ENCODE measurements around the gene IL11.

IL11 gene

DNA sequence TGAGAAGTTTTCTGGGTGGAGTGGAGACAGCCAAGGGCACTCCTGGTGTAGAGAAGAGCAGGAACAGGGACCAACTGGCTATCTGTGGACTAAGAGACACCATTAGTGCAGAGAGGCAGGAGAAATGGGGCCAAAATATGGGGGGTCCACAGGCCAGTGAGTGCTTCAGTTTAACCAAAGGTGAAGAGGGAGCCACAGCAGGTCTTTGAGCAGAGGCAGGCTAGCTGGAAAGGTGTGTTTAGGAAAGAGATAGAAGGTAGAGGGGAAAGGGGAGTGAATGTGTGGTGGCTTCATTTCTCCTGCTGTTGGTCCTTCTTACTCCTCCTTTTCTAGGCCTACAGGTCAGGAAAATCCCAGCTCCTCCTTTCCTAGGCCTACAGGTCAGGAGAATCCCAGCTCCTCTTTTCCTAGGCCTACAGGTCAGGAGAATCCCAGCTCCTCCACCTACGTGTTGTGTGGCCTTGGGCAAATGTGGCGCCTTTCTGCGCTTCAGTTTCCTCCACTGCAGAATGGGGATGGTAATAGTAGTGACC is 12.3 kb upstream of the IL11 start:
- H3K27me3 ChIP-seq: no peaks in the 10 kb centered on the region
- DNase-seq: no peak
- H3K4me3 ChIP-seq (ENCODE audit: low read depth, low read length): no peak overlapping the region
- H3K9me3 ChIP-seq: no peaks in the 10 kb centered on the region
- TF ChIP-seq, protein P1, sequence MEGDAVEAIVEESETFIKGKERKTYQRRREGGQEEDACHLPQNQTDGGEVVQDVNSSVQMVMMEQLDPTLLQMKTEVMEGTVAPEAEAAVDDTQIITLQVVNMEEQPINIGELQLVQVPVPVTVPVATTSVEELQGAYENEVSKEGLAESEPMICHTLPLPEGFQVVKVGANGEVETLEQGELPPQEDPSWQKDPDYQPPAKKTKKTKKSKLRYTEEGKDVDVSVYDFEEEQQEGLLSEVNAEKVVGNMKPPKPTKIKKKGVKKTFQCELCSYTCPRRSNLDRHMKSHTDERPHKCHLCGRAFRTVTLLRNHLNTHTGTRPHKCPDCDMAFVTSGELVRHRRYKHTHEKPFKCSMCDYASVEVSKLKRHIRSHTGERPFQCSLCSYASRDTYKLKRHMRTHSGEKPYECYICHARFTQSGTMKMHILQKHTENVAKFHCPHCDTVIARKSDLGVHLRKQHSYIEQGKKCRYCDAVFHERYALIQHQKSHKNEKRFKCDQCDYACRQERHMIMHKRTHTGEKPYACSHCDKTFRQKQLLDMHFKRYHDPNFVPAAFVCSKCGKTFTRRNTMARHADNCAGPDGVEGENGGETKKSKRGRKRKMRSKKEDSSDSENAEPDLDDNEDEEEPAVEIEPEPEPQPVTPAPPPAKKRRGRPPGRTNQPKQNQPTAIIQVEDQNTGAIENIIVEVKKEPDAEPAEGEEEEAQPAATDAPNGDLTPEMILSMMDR (IDR thresholded peaks at IDR 0.05; ENCODE audit: low read depth, low read length): no peak
- H3K36me3 ChIP-seq: peaks cover 16% of the 10 kb centered on the region
- H3K4me1 ChIP-seq: peaks cover 10% of the 10 kb centered on the region

DNA sequence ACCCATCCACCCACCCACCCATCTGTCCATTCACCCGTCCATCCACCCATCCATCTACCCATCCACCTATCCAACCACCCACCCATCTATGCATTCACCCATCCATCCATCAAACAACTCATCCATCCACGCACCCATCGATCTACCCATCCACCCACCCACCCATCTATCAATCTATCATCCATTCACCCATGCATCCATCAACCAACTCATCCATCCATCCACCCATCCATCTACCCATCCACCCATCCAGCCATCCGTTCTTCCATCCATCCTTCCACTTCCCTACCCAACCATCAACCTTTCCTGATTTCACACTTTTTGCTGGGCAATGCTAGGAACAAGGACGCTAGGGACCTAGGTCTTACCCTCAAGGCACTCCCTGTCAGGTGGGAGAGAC is 11.8 kb upstream of the IL11 start:
- Histone ChIP-seq H3K4me1 (peaks cover 13% of the 10 kb centered on the region), H3K36me3 (peaks cover 10% of the 10 kb centered on the region), H3K9me3 (no peaks in the 10 kb centered on the region), H3K4me3 (ENCODE audit: low read depth, low read length) (no peak overlapping the region), H3K27me3 (no peaks in the 10 kb centered on the region)
- no peak for DNase-seq
- TF ChIP-seq, protein P1 (IDR thresholded peaks at IDR 0.05; ENCODE audit: low read depth, low read length): no peak

DNA sequence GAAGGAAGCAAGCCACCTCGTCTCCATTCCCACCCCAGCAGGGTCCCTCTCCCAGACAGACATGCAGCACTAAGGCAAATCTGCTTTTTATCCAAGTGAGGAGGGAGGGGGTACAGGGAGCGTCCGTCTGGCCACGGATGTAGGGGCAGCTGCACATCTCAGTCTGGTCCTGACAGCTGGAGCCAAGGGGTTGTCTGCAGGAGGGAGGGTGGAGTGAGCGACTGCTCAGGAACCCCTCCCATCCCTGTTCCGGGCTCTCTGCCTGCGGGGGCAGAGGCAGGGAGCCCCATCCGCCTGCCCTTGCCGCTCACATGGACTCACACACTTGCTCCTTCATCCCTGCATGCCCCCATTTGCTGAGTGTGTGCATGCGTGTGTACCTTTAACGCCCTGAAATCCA is 8.9 kb upstream of the IL11 start:
- DNase-seq: no peak
- no peaks in the 10 kb centered on the region for H3K36me3 ChIP-seq
- no peaks in the 10 kb centered on the region for H3K27me3 ChIP-seq
- TF ChIP-seq, protein P1 (IDR thresholded peaks at IDR 0.05; ENCODE audit: low read depth, low read length): no peak
- H3K4me3 ChIP-seq (ENCODE audit: low read depth, low read length): no peak overlapping the region
- no peaks in the 10 kb centered on the region for H3K9me3 ChIP-seq
- peaks cover 10% of the 10 kb centered on the region for H3K4me1 ChIP-seq

DNA sequence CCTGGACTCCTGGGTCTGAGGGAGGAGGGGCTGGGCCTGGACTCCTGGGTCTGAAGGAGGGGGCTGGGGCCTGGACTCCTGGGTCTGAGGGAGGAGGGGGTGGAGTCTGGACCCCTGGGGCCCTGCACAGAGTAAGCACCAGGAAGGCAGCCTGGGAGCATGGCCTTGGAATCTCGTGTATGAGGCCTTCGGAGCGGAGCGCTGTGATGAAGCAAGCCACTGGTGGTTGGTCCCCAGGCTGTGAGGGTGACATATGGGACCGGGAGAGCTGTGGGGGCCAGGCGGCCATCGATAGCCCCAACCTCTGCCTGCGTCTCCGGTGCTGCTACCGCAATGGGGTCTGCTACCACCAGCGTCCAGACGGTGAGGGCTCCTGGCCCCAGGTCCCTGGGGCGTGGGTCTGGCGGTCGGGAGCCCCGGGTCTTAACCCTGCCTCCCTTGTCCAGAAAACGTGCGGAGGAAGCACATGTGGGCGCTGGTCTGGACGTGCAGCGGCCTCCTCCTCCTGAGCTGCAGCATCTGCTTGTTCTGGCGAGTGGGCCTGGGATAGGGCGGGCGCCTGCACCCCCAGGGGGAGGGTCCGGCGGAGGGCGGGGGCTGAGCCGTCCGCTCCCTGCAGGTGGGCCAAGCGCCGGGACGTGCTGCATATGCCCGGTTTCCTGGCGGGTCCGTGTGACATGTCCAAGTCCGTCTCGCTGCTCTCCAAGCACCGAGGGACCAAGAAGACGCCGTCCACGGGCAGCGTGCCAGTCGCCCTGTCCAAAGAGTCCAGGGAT is 7.3 kb upstream of the IL11 start:
- Histone ChIP-seq H3K36me3 (no peaks in the 10 kb centered on the region), H3K4me3 (ENCODE audit: low read depth, low read length) (peak overlapping the region; percentile 14), H3K27me3 (no peaks in the 10 kb centered on the region), H3K9me3 (no peaks in the 10 kb centered on the region), H3K4me1 (peaks cover 13% of the 10 kb centered on the region)
- no peak for DNase-seq
- TF ChIP-seq, protein P1 (IDR thresholded peaks at IDR 0.05; ENCODE audit: low read depth, low read length): no peak

DNA sequence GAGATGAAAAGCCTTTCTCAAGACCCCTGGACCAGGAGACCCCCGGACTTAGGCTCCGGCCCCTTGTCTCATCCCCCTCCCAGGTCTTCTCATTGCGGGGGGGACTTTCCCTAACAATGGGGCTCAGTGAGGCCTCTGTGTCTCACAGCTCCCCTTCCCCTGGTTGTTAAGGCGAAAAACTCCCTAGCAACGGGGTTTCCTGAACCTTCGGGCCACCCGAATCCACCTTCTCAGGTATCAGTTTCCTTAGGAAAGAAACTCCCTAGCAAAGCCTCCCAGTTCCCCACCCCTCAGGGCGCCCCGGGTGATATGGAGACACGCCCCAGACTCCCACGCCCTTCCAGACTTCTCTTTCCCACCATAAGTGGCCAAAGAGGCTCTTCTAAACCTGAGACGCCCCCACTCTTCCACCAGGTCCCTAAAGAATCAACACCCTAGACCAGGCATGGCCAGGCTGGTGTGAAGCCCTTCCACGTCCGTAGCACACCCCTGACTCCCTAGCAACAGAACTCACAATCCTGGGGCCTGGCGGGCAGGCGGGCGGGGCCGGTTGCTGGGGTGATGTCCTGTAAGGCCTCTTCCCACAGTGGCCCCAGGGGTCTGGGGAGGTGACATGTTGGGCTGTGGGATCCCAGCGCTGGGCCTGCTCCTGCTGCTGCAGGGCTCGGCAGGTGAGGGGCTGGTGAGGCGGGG is 6.1 kb upstream of the IL11 start, which contains the start of gene TMEM190:
TMEM190 (plus strand) TSS at position 586 of the 693 bp plus-strand sequence; CDS start at position 614, 28 bp downstream.
- Histone ChIP-seq H3K4me3 (ENCODE audit: low read depth, low read length) (peak within 1 kb of the TSS; percentile 14), H3K9me3 (no peaks in the 10 kb centered on the region), H3K27me3 (no peaks in the 10 kb centered on the region), H3K4me1 (peaks cover 14% of the 10 kb centered on the region), H3K36me3 (no peaks in the 10 kb centered on the region)
- TF ChIP-seq, protein P1 (IDR thresholded peaks at IDR 0.05; ENCODE audit: low read depth, low read length): no peak
- no peak for DNase-seq
